Measurements from ENCODE around the gene NT5C1B. TPM values are rescaled to one million over a fixed set of nuclear protein-coding genes. Genes with fewer than 3 reads are reported as not detected.

NT5C1B gene
- total and polyA plus RNA-seq, 2 experiments from 2014 or later, result not detected

GRCh38 chr2:18610090-18610489 is 20.7 kb upstream of the NT5C1B start (continued):
- TF ChIP-seq ZNF462 (CRISPR knock-in tag; IDR thresholded peaks at IDR 0.05), result no peak

GRCh38 chr2:18605115-18605514 is 15.7 kb upstream of the NT5C1B start:
- H3K36me3 ChIP-seq (ENCODE audit: insufficient read depth), result no peaks in the 10 kb centered on the region
- no peak overlapping the region for H3K4me3 ChIP-seq
- no peak overlapping the region for H3K4me2 ChIP-seq
- no peaks in the 10 kb centered on the region for H3K27me3 Mint-ChIP-seq (ENCODE audit: insufficient read depth, low read depth, poor library complexity)
- no peaks in the 10 kb centered on the region for H3K27me3 ChIP-seq (ENCODE audit: insufficient read depth)
- H3K9me3 Mint-ChIP-seq, result no peaks in the 10 kb centered on the region
- no peaks in the 10 kb centered on the region for H3K36me3 Mint-ChIP-seq (ENCODE audit: low read depth)
- no peak for ATAC-seq
- peaks cover 5% of the 10 kb centered on the region; the same call in 1 of the 3 replicates for H3K4me1 Mint-ChIP-seq
- peaks cover under 1% of the 10 kb centered on the region; the same call in 1 of the 2 replicates for H3K9me2 ChIP-seq (ENCODE audit: insufficient read depth)
- no peak overlapping the region for H3K4me3 Mint-ChIP-seq
- no peak for DNase-seq (ENCODE audit: low spot score)
- H3K79me2 ChIP-seq (replicated peaks; ENCODE audit: insufficient read depth), result no peaks in the 10 kb centered on the region
- H3K4me1 ChIP-seq (ENCODE audit: insufficient read depth), result no peaks in the 10 kb centered on the region; the same call in 1 of the 2 replicates
- H3K27ac ChIP-seq (ENCODE audit: low read depth), result no peak overlapping the region
- H4K20me1 ChIP-seq (replicated peaks; ENCODE audit: insufficient read depth), result no peaks in the 10 kb centered on the region; the same call in 1 of the 2 replicates
- no peak overlapping the region for H2AFZ ChIP-seq
- no peaks in the 10 kb centered on the region for H3F3A ChIP-seq (replicated peaks; ENCODE audit: low read depth)
- H3K27ac Mint-ChIP-seq, result no peak overlapping the region
- TF ChIP-seq ZNF114 (CRISPR knock-in tag; IDR thresholded peaks at IDR 0.05) (no peak), STAT1 (IDR thresholded peaks at IDR 0.05; ENCODE audit: unreplicated experiment) (no peak), POLR2AphosphoS5 (IDR thresholded peaks at IDR 0.05; ENCODE audit: low read depth) (no peak), JUNB (IDR thresholded peaks at IDR 0.05; ENCODE audit: unreplicated experiment) (no peak), CREB1 (CRISPR knock-in tag; IDR thresholded peaks at IDR 0.05; ENCODE audit: low read depth) (no peak), ZNF462 (CRISPR knock-in tag; IDR thresholded peaks at IDR 0.05) (no peak), CTCF (conservative IDR thresholded peaks at IDR 0.05; ENCODE audit: low read depth in 2 of 2) (no peak)
